Activated CD4-positive, alpha-beta T cell treated with anti-CD3 and anti-CD28 coated beads for 36 hours (primary cell): ENCODE measurements around the gene GNAL. TPM values are rescaled to one million over a fixed set of nuclear protein-coding genes. Genes with fewer than 3 reads are reported as not detected.
"Not testable (repeated sequence)": the region's sequence is repeated elsewhere in the genome, so short reads cannot be mapped to it uniquely, and the experiment has no call there.

Experiments
- ATAC-seq: fragments of 200-7000 bp; cut with Tn5 transposase; one replicate; pipeline ENCODE4 v1.10.0; 2021; ENCODE audit warnings: mild to moderate bottlenecking, moderate library complexity
- CTCF ChIA-PET: fragments of 350-600 bp; sonication (Branson Sonifier 250); formaldehyde crosslinking; loops from one replicate; lab custom pipeline; 2021; ENCODE audit warnings: antibody characterized with exemption; lab: Charles Lee
- POLR2A ChIA-PET: fragments of 350-600 bp; sonication (Branson Sonifier 250); formaldehyde crosslinking; loops from one replicate; lab custom pipeline; 2021; ENCODE audit warnings: antibody characterized with exemption, inconsistent platforms; lab: Charles Lee
- DNase-seq: peaks from one replicate; pipeline ENCODE4 v3.0.0-alpha.2; 2020
- H3K27ac Mint-ChIP-seq: one replicate; pipeline ENCODE4 v1.8.0; 2021; ENCODE audit warnings: mixed read lengths
- H3K27me3 Mint-ChIP-seq: one replicate; pipeline ENCODE4 v1.8.0; 2021; ENCODE audit warnings: mixed read lengths
- H3K36me3 Mint-ChIP-seq: one replicate; pipeline ENCODE4 v1.8.0; 2021; ENCODE audit warnings: low read depth, mixed read lengths
- H3K4me1 Mint-ChIP-seq: one replicate; pipeline ENCODE4 v1.8.0; 2021; ENCODE audit warnings: mixed read lengths
- H3K4me3 Mint-ChIP-seq: one replicate; pipeline ENCODE4 v1.8.0; 2021; ENCODE audit warnings: mild to moderate bottlenecking, moderate library complexity, mixed read lengths
- H3K9me3 Mint-ChIP-seq: one replicate; pipeline ENCODE4 v1.8.0; 2021; ENCODE audit warnings: low read depth, mixed read lengths
- intact Hi-C, 2 experiments: fragments of 100-400 bp; cut with DNase I in 1 of 2; cut with micrococcal nuclease in 1 of 2; formaldehyde crosslinking; loops; one replicate each; pipeline versions ENCODE4 v1.14.2 to v1.15.1; 2022 to 2024; cut with DNase I, micrococcal nuclease
- total RNA-seq, 2 experiments: library from RNA; stranded (reverse); gene quantifications; one replicate each; pipeline ENCODE4 v1.2.3, GENCODE V29; 2021

The GNAL gene
- total RNA-seq, 2 experiments from 2014 or later: 0.07 to 0.21 TPM

DNA sequence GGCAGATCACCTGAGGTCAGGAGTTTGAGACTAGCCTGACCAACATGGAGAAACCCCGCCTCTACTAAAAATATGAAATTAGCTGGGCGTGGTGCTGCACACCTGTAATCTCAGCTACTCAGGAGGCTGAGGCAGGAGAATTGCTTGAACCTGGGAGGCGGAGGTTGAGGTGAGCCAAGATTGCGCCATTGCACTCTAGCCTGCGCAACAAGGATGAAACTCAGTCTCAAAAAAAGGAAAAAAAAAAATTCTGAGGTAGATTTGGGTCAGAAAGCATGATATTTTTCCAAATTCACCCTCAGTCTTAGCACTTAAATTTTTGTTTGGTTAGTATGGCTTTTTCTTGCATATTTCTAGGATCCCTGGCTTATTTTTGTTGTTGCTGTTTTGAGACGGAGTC, 165.5 kb downstream of the GNAL start:
- H3K4me1 Mint-ChIP-seq: peaks cover 28% of the 10 kb centered on the region
- CTCF ChIA-PET: interaction anchor here (1.1 kb wide), 1 partner anchor 124 kb away, joined by 3 read pairs; no protein-coding TSS in a partner anchor
- H3K27ac Mint-ChIP-seq, ATAC-seq, H3K4me3 Mint-ChIP-seq, H3K9me3 Mint-ChIP-seq, DNase-seq, H3K36me3 Mint-ChIP-seq, POLR2A ChIA-PET, H3K27me3 Mint-ChIP-seq: not testable (repeated sequence)
- intact Hi-C loops: loop anchor here in 1 of 2 experiments (5.0 kb wide), 5 partner anchors 848 to 1942 kb away; partner anchors contain the start of genes CEP76, FAM210A, NAPG and PSMG2

DNA sequence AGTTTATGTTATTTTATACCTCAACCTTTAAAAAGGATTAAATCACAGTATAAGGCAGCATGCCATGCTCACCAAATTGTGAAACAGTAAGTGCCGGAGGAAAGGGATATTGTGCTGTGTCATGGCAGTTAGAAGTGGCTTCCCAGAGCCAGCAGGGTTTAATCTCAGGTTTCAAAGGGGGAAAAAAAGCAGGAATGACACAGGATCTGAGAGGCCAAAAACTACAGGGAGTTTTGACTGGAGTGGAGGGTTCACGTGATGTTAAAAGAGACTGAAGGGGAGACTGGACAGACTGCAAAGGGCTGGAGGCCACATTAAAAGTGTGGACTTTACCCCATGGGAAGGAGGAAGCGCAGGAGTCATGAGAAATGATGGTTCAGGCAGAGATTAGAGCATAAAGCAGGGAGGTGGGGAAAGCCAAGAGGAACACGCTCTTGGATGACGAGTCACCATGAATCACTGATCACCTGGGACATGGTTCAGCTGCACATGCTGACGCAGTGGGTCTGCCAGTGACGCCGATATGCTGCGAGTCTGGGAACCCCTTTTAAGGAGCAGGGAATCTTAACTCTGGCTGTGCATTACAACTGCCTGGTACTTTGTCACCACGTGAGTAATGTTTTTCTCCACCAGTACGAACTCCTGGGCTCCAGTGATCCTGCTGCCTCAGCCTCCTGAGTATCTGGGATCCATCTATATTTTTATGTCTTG, 168.3 kb downstream of the GNAL start:
- no peaks in the 10 kb centered on the region for H3K27me3 Mint-ChIP-seq
- ATAC-seq: no peak
- H3K36me3 Mint-ChIP-seq: peaks cover 3% of the 10 kb centered on the region
- intact Hi-C loops: no loop called here
- ChIA-PET POLR2A (no interaction called here), CTCF (no interaction called here)
- DNase-seq: no peak
- H3K27ac Mint-ChIP-seq: no peak overlapping the region
- no peak overlapping the region for H3K4me3 Mint-ChIP-seq
- no peaks in the 10 kb centered on the region for H3K9me3 Mint-ChIP-seq
- H3K4me1 Mint-ChIP-seq: peaks cover 20% of the 10 kb centered on the region

DNA sequence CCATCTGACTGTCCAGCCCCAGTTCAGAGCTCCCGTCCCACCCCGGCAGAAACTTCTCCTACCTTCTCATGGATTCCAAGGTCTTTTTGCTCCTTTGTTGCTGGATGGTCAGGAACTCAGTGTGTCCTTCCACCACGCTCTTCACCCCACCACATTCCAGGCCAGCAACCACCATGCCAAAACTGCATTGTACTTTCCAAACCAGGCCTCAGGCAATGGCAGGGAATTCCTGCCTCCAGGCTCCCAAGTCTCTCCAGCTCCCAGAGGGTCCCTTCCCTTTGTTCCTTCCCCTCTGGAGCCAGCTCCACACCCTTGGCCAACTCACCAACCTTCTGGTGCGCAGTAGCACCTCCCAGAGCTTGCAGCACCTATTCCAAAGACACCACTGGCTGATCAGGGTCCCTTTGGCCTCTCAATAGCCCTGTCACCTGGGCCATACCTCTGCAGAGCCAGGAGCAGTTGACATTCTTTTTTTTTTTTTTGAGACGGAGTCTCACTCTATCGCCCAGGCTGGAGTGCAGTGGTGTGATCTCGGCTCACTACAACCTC, 170.3 kb downstream of the GNAL start:
- peaks cover 10% of the 10 kb centered on the region for H3K4me1 Mint-ChIP-seq
- no peak overlapping the region for H3K4me3 Mint-ChIP-seq
- DNase-seq (no peak), ATAC-seq (no peak)
- no peaks in the 10 kb centered on the region for H3K36me3 Mint-ChIP-seq
- H3K9me3 Mint-ChIP-seq: no peaks in the 10 kb centered on the region
- intact Hi-C loops: no loop called here
- no peaks in the 10 kb centered on the region for H3K27me3 Mint-ChIP-seq
- CTCF ChIA-PET: interaction anchor here (0.9 kb wide), 1 partner anchor 79 kb away, joined by 5 read pairs; no protein-coding TSS in a partner anchor
- peak overlapping the region; percentile 32 for H3K27ac Mint-ChIP-seq
- POLR2A ChIA-PET: no interaction called here

- intact Hi-C loops: no loop called here
- ChIA-PET CTCF (interaction anchor here (0.9 kb wide), 1 partner anchor 78 kb away, joined by 5 read pairs; no protein-coding TSS in a partner anchor), POLR2A (no interaction called here)
- Mint-ChIP-seq H3K4me3 (no peak overlapping the region), H3K9me3 (no peaks in the 10 kb centered on the region), H3K27me3 (peaks cover 2% of the 10 kb centered on the region), H3K27ac (no peak overlapping the region), H3K36me3 (no peaks in the 10 kb centered on the region), H3K4me1 (peaks cover 10% of the 10 kb centered on the region)
- DNase-seq (no peak), ATAC-seq (peak; percentile 51)
Measured at GRCh38 chr18:11859903-11860407, 170.9 kb downstream of the GNAL start.

DNA sequence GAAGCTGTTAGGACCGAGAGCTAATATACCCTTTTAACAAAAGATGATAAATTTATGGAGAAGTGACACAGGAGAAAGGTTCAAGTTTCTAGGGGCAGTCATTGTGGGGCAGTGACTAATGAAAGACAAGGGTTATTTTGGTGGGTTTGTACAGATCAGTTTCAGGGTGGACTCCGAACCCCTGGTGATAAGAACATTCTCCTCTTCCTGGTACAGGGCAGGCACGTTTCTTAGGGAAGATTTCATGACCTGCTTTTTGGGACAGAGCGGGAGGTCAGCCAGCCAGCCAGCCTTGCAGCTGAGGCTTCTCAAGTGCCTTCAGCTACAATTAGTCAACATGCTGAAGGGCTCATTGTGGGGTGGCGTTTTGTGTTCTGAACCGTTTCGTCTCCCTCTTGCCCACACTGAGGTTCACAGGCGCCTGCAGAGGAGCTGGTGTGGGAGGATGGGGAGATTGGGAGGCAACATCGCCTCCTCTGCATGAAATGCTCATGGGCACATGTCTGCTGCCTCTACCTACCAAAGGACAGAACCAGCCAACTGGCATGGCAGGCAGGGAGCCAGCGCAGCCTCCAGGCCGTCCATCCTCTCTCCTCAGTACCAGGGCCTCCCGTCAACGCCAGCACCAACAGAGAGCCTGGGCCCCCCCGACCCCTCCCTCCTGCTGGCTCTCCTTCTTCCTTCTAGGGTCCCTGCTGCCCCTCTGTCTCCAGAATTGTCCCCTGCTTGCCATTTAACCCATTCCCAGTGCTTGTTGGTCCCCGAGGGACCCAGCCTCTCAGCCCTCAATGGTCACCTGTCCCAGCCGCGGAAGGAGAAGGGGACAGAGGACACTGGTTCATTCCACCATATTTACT, 171.8 kb downstream of the GNAL start:
- no peak overlapping the region for H3K4me3 Mint-ChIP-seq
- ChIA-PET POLR2A (no interaction called here), CTCF (interaction anchor here (0.7 kb wide), 1 partner anchor 77 kb away, joined by 3 read pairs; no protein-coding TSS in a partner anchor)
- no peaks in the 10 kb centered on the region for H3K36me3 Mint-ChIP-seq
- intact Hi-C loops: no loop called here
- peaks cover 2% of the 10 kb centered on the region for H3K27me3 Mint-ChIP-seq
- peaks cover 8% of the 10 kb centered on the region for H3K4me1 Mint-ChIP-seq
- no peaks in the 10 kb centered on the region for H3K9me3 Mint-ChIP-seq
- H3K27ac Mint-ChIP-seq: no peak overlapping the region
- ATAC-seq (no peak), DNase-seq (no peak)

- H3K27ac Mint-ChIP-seq: no peak overlapping the region
- H3K4me3 Mint-ChIP-seq: no peak overlapping the region
- peaks cover 8% of the 10 kb centered on the region for H3K4me1 Mint-ChIP-seq
- POLR2A ChIA-PET: no interaction called here
- no peaks in the 10 kb centered on the region for H3K9me3 Mint-ChIP-seq
- no peak for ATAC-seq
- intact Hi-C loops: no loop called here
- DNase-seq: no peak
- H3K27me3 Mint-ChIP-seq: peaks cover 2% of the 10 kb centered on the region
- CTCF ChIA-PET: no interaction called here
- no peaks in the 10 kb centered on the region for H3K36me3 Mint-ChIP-seq
Measured at GRCh38 chr18:11861583-11862288, 172.7 kb downstream of the GNAL start.

- Mint-ChIP-seq H3K27me3 (peaks cover 2% of the 10 kb centered on the region), H3K9me3 (no peaks in the 10 kb centered on the region), H3K4me1 (peaks cover 5% of the 10 kb centered on the region), H3K36me3 (no peaks in the 10 kb centered on the region), H3K27ac (no peak overlapping the region), H3K4me3 (no peak overlapping the region)
- ChIA-PET POLR2A (no interaction called here), CTCF (interaction anchor here (0.6 kb wide), 1 partner anchor 509 kb away, joined by 3 read pairs; no protein-coding TSS in a partner anchor)
- DNase-seq (no peak), ATAC-seq (no peak)
- intact Hi-C loops: no loop called here
Measured at GRCh38 chr18:11862468-11863137, 173.5 kb downstream of the GNAL start.

- CTCF ChIA-PET: no interaction called here
- POLR2A ChIA-PET: no interaction called here
- Mint-ChIP-seq H3K4me1 (peaks cover 5% of the 10 kb centered on the region), H3K4me3 (no peak overlapping the region), H3K27ac (no peak overlapping the region), H3K36me3 (no peaks in the 10 kb centered on the region), H3K27me3 (peaks cover 7% of the 10 kb centered on the region), H3K9me3 (no peaks in the 10 kb centered on the region)
- no peak for ATAC-seq
- intact Hi-C loops: no loop called here
- no peak for DNase-seq
Measured at GRCh38 chr18:11864471-11864870, 175.4 kb downstream of the GNAL start.

DNA sequence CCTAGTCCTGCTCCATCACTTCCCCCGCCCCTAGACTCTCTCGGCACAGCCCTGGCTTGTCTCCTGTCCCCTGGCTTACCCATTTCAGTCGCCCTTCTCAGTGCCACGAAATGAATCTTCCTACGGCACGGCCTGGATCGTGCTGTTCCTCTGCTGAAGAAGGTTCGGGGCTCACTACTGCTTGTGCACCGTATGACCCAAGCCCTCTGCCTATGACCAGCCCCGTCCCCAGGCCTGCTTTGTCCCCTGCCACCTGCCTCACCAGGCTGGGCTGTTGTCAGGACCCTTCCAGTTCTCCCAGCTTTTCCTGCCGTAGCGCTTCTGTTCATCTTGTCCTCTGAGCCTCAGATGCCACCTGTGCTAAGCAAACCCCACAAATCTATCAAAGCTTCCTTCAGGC, 176.0 kb downstream of the GNAL start:
- Mint-ChIP-seq H3K36me3 (no peaks in the 10 kb centered on the region), H3K4me1 (peaks cover 1% of the 10 kb centered on the region), H3K27ac (no peak overlapping the region), H3K9me3 (no peaks in the 10 kb centered on the region), H3K27me3 (peaks cover 7% of the 10 kb centered on the region), H3K4me3 (no peak overlapping the region)
- ATAC-seq (no peak), DNase-seq (no peak)
- ChIA-PET POLR2A (no interaction called here), CTCF (no interaction called here)
- intact Hi-C loops: no loop called here

DNA sequence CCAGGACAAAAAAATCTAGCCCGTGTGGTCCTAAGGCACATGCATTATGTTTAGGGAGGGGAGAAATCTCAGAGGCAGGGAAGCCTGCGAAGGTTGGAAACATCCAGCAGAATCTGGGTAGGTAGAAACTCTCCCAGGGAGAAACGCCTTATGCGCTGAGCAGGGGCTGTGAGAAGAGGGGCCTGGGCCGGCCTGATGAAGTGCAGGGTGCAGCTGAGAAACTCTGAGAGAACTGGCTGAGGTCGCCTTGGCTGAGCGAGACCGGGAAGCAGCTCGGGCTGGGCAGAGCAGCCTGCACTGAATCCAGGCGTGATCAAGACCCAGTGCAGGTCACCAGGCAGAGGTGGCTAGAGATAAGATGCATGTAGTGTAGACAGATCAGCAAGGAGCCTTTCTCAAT, 177.3 kb downstream of the GNAL start:
- no peak overlapping the region for H3K27ac Mint-ChIP-seq
- POLR2A ChIA-PET: no interaction called here
- H3K36me3 Mint-ChIP-seq: no peaks in the 10 kb centered on the region

More for the DNA sequence above, 177.3 kb downstream of the GNAL start:
- intact Hi-C loops: no loop called here
- Mint-ChIP-seq H3K4me3 (no peak overlapping the region), H3K4me1 (peaks cover under 1% of the 10 kb centered on the region), H3K9me3 (no peaks in the 10 kb centered on the region), H3K27me3 (peaks cover 7% of the 10 kb centered on the region)
- no peak for ATAC-seq
- CTCF ChIA-PET: no interaction called here
- DNase-seq: no peak
